CD4-positive, alpha-beta T cell (primary cell): Measurements from ENCODE around the gene PTPRN2. TPM values are rescaled to one million over a fixed set of nuclear protein-coding genes. Genes with fewer than 3 reads are reported as not detected.

Experiments
- ATAC-seq: fragments of 200-7000 bp; cut with Tn5 transposase; one replicate; pipeline ENCODE4 v1.10.0; 2022; ENCODE audit warnings: mild to moderate bottlenecking; ENCODE audit not compliant: poor library complexity
- CTCF ChIA-PET: fragments of 350-600 bp; sonication (Branson Sonifier 250); formaldehyde crosslinking; loops from one replicate; lab custom pipeline; 2021; ENCODE audit warnings: antibody characterized with exemption, inconsistent platforms; lab: Charles Lee
- POLR2A ChIA-PET: fragments of 350-600 bp; sonication (Branson Sonifier 250); formaldehyde crosslinking; loops from one replicate; lab custom pipeline; 2021; ENCODE audit warnings: antibody characterized with exemption, inconsistent platforms; lab: Charles Lee
- DNase-seq, 14 experiments: peaks; one replicate each; pipeline ENCODE4 v3.0.0-alpha.2; 2013 to 2020; ENCODE audit warnings: mixed read lengths in 2 of 14
- H3K27ac ChIP-seq, 2 donors: one replicate each; pipeline versions ENCODE4 v1.5.1 to v1.7.0; 2013; ENCODE audit warnings: low read length in 2 of 2, low read depth in 1 of 2, mild to moderate bottlenecking in 1 of 2
- H3K27me3 ChIP-seq, 2 experiments: 1 replicate in 1 of 2; 2 replicates in 1 of 2; pipeline versions ENCODE4 v1.6.1 to v1.7.0; 2013; ENCODE audit warnings: low read length in 2 of 2, control low read depth in 1 of 2, mild to moderate bottlenecking in 1 of 2, moderate library complexity in 1 of 2; ENCODE audit not compliant: insufficient read depth in 2 of 2, control insufficient read depth in 1 of 2
- H3K36me3 ChIP-seq: one replicate; pipeline ENCODE4 v1.6.1; 2013; ENCODE audit warnings: low read length, control low read depth; ENCODE audit not compliant: insufficient read depth
- H3K4me1 ChIP-seq: one replicate; pipeline ENCODE4 v1.6.1; 2013; ENCODE audit warnings: low read length, control low read depth; ENCODE audit not compliant: insufficient read depth
- H3K4me3 ChIP-seq: one replicate; pipeline ENCODE4 v1.5.1; 2013; ENCODE audit warnings: mild to moderate bottlenecking, low read length, moderate library complexity
- H3K9me3 ChIP-seq, 2 experiments: 1 replicate in 1 of 2; 2 replicates in 1 of 2; pipeline versions ENCODE4 v1.6.1 to v1.7.0; 2013; ENCODE audit warnings: low read length in 2 of 2, mild to moderate bottlenecking in 2 of 2, control low read depth in 1 of 2, moderate library complexity in 1 of 2; ENCODE audit not compliant: control insufficient read depth in 1 of 2, insufficient read depth in 1 of 2
- H3K27ac Mint-ChIP-seq: one replicate; pipeline ENCODE4 v1.8.0; 2020; ENCODE audit warnings: mixed read lengths
- H3K27me3 Mint-ChIP-seq: one replicate; pipeline ENCODE4 v1.8.0; 2021; ENCODE audit warnings: mixed read lengths
- H3K36me3 Mint-ChIP-seq: one replicate; pipeline ENCODE4 v1.8.0; 2021; ENCODE audit warnings: low read depth, mixed read lengths
- H3K4me1 Mint-ChIP-seq: one replicate; pipeline ENCODE4 v1.8.0; 2021; ENCODE audit warnings: low read depth, mixed read lengths
- H3K4me3 Mint-ChIP-seq: one replicate; pipeline ENCODE4 v1.8.0; 2020; ENCODE audit warnings: mild to moderate bottlenecking, mixed read lengths
- H3K9me3 Mint-ChIP-seq: one replicate; pipeline ENCODE4 v1.8.0; 2020; ENCODE audit warnings: mixed read lengths
- intact Hi-C, 2 experiments: fragments of 100-400 bp; cut with DNase I in 1 of 2; cut with micrococcal nuclease in 1 of 2; formaldehyde crosslinking; loops; one replicate each; pipeline versions ENCODE4 v1.15.1 to v1.9.0; 2023 to 2025; cut with DNase I, micrococcal nuclease
- total RNA-seq, 174 experiments: library from RNA in 2 of 174; stranded (reverse) in 2 of 174; gene quantifications; one replicate each; pipeline ENCODE4 v1.2.3 and lab custom pipeline; 2021 to 2026
- TF ChIP-seq, protein P1 (sequence below): fragments of 200-600 bp; IDR thresholded peaks from one replicate; pipeline ENCODE4 v1.8.0; 2022; ENCODE audit warnings: antibody characterized with exemption, mild to moderate bottlenecking

The PTPRN2 gene
- total RNA-seq, 2 experiments from 2014 or later = 0.34 to 0.44 TPM

DNA sequence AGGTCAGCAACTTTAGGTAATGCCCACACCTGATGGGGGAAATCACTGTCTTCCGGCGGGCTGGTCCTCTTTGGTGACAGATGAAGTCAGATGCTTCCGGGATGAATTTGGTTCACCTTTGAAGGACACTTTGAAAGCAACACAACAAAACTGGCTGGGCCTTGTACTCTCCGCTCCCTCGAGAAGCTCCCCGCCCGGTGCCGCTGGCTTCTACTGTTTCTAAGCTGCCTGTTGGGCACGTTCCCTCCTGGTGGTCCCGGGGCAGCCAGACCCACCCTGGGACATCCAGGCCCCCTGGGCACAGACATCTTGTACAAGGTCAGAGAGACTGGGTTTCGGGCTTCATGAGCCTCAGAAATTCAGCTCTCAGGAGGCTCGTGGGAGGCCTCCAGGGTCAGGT lies 798.5 kb downstream of the PTPRN2 start:
- no peaks in the 10 kb centered on the region for H3K4me1 ChIP-seq
- no peaks in the 10 kb centered on the region for H3K4me1 Mint-ChIP-seq
- ChIA-PET CTCF (no interaction called here), POLR2A (no interaction called here)
- H3K4me3 Mint-ChIP-seq = no peak overlapping the region
- TF ChIP-seq, protein P1, sequence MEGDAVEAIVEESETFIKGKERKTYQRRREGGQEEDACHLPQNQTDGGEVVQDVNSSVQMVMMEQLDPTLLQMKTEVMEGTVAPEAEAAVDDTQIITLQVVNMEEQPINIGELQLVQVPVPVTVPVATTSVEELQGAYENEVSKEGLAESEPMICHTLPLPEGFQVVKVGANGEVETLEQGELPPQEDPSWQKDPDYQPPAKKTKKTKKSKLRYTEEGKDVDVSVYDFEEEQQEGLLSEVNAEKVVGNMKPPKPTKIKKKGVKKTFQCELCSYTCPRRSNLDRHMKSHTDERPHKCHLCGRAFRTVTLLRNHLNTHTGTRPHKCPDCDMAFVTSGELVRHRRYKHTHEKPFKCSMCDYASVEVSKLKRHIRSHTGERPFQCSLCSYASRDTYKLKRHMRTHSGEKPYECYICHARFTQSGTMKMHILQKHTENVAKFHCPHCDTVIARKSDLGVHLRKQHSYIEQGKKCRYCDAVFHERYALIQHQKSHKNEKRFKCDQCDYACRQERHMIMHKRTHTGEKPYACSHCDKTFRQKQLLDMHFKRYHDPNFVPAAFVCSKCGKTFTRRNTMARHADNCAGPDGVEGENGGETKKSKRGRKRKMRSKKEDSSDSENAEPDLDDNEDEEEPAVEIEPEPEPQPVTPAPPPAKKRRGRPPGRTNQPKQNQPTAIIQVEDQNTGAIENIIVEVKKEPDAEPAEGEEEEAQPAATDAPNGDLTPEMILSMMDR = no peak
- no peaks in the 10 kb centered on the region for H3K27me3 Mint-ChIP-seq
- no peak overlapping the region for H3K4me3 ChIP-seq
- ATAC-seq (no peak), DNase-seq (no peak)
- intact Hi-C loops = no loop called here
- no peaks in the 10 kb centered on the region for H3K36me3 ChIP-seq
- no peak overlapping the region for H3K27ac Mint-ChIP-seq
- H3K9me3 ChIP-seq = peaks cover 0 to 7% of the 10 kb centered on the region in 2 experiments
- no peaks in the 10 kb centered on the region for H3K27me3 ChIP-seq
- H3K27ac ChIP-seq = no peak overlapping the region
- H3K36me3 Mint-ChIP-seq = no peaks in the 10 kb centered on the region
- H3K9me3 Mint-ChIP-seq = no peaks in the 10 kb centered on the region

DNA sequence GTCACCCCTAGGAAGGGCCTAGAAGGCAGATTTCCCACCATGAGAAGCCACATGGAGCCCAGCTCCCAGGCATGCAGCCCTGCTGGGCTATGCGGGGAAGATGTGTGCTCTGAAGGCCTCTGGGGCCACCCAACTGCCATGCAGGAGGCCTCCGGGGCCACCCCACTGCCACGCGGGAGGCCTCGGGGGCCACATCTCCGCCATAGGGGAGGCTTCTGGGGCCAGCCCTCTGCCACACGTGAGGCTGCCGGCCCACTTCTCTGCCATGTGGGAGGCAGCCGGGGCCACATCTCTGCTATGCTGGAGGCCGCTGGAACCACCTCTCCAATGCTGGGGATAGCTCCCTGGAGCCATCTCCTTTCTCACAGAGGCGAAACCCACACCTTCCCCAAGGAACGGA lies 799.0 kb downstream of the PTPRN2 start:
- no peak overlapping the region for H3K27ac Mint-ChIP-seq
- CTCF ChIA-PET = no interaction called here
- POLR2A ChIA-PET = no interaction called here
- intact Hi-C loops = no loop called here
- Histone ChIP-seq H3K4me3 (no peak overlapping the region), H3K4me1 (no peaks in the 10 kb centered on the region), H3K36me3 (no peaks in the 10 kb centered on the region), H3K27me3 (no peaks in the 10 kb centered on the region), H3K27ac (no peak overlapping the region), H3K9me3 (peaks cover 0 to 7% of the 10 kb centered on the region in 2 experiments)
- H3K9me3 Mint-ChIP-seq = no peaks in the 10 kb centered on the region
- no peaks in the 10 kb centered on the region for H3K36me3 Mint-ChIP-seq
- H3K4me3 Mint-ChIP-seq = no peak overlapping the region
- no peak for DNase-seq
- no peaks in the 10 kb centered on the region for H3K27me3 Mint-ChIP-seq
- TF ChIP-seq, protein P1 = no peak
- ATAC-seq = no peak
- no peaks in the 10 kb centered on the region for H3K4me1 Mint-ChIP-seq

DNA sequence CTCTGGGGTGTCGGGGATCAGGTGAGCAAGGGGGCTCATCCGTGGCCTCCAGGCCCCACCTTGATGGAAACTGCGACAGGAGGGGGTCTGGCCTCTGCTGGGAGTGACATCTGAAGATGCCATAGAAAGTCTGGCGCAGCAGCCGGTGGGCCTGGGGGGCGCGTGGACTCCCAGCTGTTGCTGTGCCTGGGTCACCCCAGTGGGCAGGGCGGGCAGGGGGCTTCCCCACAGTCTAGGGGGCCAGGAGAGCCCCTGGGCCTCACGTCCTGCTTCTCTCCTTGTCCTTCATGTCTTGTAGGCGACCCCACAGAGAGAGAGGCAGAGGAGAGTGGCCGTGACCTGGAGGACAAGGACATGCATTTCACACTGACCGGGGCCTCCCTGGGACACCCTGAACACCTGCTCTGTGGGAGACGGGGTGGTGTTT lies 800.3 kb downstream of the PTPRN2 start:
- H3K27me3 Mint-ChIP-seq = peaks cover 3% of the 10 kb centered on the region
- DNase-seq = no peak
- TF ChIP-seq, protein P1 = no peak
- intact Hi-C loops = no loop called here
- no peak for ATAC-seq
- ChIA-PET POLR2A (no interaction called here), CTCF (no interaction called here)
- no peaks in the 10 kb centered on the region for H3K36me3 Mint-ChIP-seq
- peaks cover 0 to 7% of the 10 kb centered on the region in 2 experiments for H3K9me3 ChIP-seq
- no peak overlapping the region for H3K27ac Mint-ChIP-seq
- H3K36me3 ChIP-seq = no peaks in the 10 kb centered on the region
- no peak overlapping the region for H3K27ac ChIP-seq
- H3K4me1 Mint-ChIP-seq = no peaks in the 10 kb centered on the region
- H3K27me3 ChIP-seq = no peaks in the 10 kb centered on the region
- H3K4me3 ChIP-seq = no peak overlapping the region
- H3K4me1 ChIP-seq = no peaks in the 10 kb centered on the region
- no peaks in the 10 kb centered on the region for H3K9me3 Mint-ChIP-seq
- H3K4me3 Mint-ChIP-seq = no peak overlapping the region
